Measurements from ENCODE around the gene RPE. TPM values are rescaled to one million over a fixed set of nuclear protein-coding genes. Genes with fewer than 3 reads are reported as not detected.

RPE gene
- total and polyA plus RNA-seq, 2 donors (not counting 1 experiment from before 2014, with no cell fraction given), result 16.3 to 47.8 TPM

DNA sequence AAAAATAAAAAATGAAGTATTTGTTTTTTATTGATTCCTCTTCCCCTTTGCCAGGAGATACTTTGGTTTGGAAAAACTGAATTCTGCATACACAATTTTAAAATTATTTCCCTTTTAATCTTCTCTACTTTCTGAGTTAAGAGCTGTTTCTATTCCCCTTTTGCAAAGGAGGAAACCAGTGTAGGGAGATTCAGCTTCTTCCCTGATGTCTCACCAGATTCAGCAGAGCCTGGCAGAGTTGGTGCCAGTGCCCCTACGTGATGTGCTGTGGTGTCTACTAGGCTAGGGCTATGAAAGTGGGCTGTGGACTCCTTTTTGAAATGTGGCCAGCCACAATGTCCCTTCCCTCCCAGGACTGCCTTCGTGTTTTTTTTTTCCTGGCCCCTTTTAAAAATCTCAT is 2.4 kb downstream of the RPE start:
- peaks cover 3% of the 10 kb centered on the region for H3K27me3 Mint-ChIP-seq
- no peaks in the 10 kb centered on the region for H3K27me3 ChIP-seq (replicated peaks in 1 of 4; ENCODE audit: control extremely low read depth in 1 of 4, control insufficient read depth in 3 of 4, insufficient read depth in 4 of 4, low read length in 3 of 4)
- no peak overlapping the region for H3K27ac ChIP-seq (ENCODE audit: low read length in 2 of 2)
- WGBS (ENCODE audit: insufficient coverage), result 86% methylated on average over 1 of the region's 2 CpGs
- intact Hi-C loops (cut with micrococcal nuclease), result loop anchor here (5.0 kb wide), 1 partner anchor 472 kb away; the partner anchor contains the start of gene LANCL1
- H3K9me3 Mint-ChIP-seq (ENCODE audit: insufficient read depth), result no peaks in the 10 kb centered on the region
- H2AFZ ChIP-seq (ENCODE audit: insufficient read depth, low read depth, low read length, poor library complexity, severe bottlenecking), result no peak overlapping the region
- ATAC-seq (ENCODE audit: low read depth), result no peak
- ChIA-PET POLR2A (no interaction called here), CTCF (no interaction called here)
- H3K4me1 Mint-ChIP-seq, result peaks cover 54% of the 10 kb centered on the region
- peaks cover 74% of the 10 kb centered on the region for H3K79me2 ChIP-seq (ENCODE audit: control insufficient read depth, insufficient read depth, low read length)
- no peak overlapping the region for H3K4me2 ChIP-seq (replicated peaks; ENCODE audit: low read depth, low read length, poor library complexity, severe bottlenecking)
- H3K4me3 Mint-ChIP-seq, result no peak overlapping the region
- H3K4me1 ChIP-seq (ENCODE audit: control insufficient read depth in 2 of 2, insufficient read depth in 2 of 2, low read length in 2 of 2), result peaks cover 28 to 33% of the 10 kb centered on the region in 2 donors
- peaks cover 0 to 5% (median 0%) of the 10 kb centered on the region in 3 donors for H3K9me3 ChIP-seq (ENCODE audit: control extremely low read depth in 1 of 3, control insufficient read depth in 2 of 3, insufficient read depth in 1 of 3, low read length in 2 of 3)
- H3K4me3 ChIP-seq (ENCODE audit: control extremely low read depth in 1 of 5, extremely low read depth in 1 of 5, insufficient read depth in 1 of 5, low read depth in 2 of 5, low read length in 4 of 5), result no peak overlapping the region
- H3K36me3 ChIP-seq (replicated peaks in 1 of 2; ENCODE audit: control extremely low read depth in 1 of 2, control insufficient read depth in 1 of 2, extremely low read depth in 1 of 2, insufficient read depth in 2 of 2, low read length in 1 of 2), result peaks cover 2 to 18% of the 10 kb centered on the region in 2 experiments
- TF ChIP-seq EZH2 (IDR thresholded peaks at IDR 0.05; ENCODE audit: borderline replicate concordance, insufficient read depth, low read depth, low read length, poor library complexity, severe bottlenecking), result no peak
- TF ChIP-seq CTCF (IDR thresholded peaks at IDR 0.05), result no peak
- DNase-seq, result peak; percentile 5
- peak overlapping the region; percentile 12 for H3K27ac Mint-ChIP-seq
- H4K20me1 ChIP-seq (ENCODE audit: control insufficient read depth, insufficient read depth, low read length, poor library complexity, severe bottlenecking), result peaks cover 50% of the 10 kb centered on the region
- H3K9ac ChIP-seq (ENCODE audit: low read length), result no peak overlapping the region

- intact Hi-C loops (cut with micrococcal nuclease), result no loop called here
- no peak overlapping the region for H3K4me2 ChIP-seq (replicated peaks; ENCODE audit: low read depth, low read length, poor library complexity, severe bottlenecking)
These were observed 5.5 kb downstream of the RPE start for GRCh38 chr2:210007895-210008294.

More at GRCh38 chr2:210007895-210008294, 5.5 kb downstream of the RPE start:
- Mint-ChIP-seq H3K27ac (no peak overlapping the region), H3K27me3 (no peaks in the 10 kb centered on the region), H3K4me1 (peaks cover 44% of the 10 kb centered on the region), H3K4me3 (no peak overlapping the region), H3K9me3 (ENCODE audit: insufficient read depth) (no peaks in the 10 kb centered on the region)
- no CpG with 5 or more reads among the region's 2 CpGs for WGBS (ENCODE audit: insufficient coverage)
- no peak overlapping the region for H2AFZ ChIP-seq (ENCODE audit: insufficient read depth, low read depth, low read length, poor library complexity, severe bottlenecking)
- peaks cover 9 to 41% of the 10 kb centered on the region in 2 experiments for H3K36me3 ChIP-seq (replicated peaks in 1 of 2; ENCODE audit: control extremely low read depth in 1 of 2, control insufficient read depth in 1 of 2, extremely low read depth in 1 of 2, insufficient read depth in 2 of 2, low read length in 1 of 2)
- ChIA-PET CTCF (interaction anchor here (0.6 kb wide), 1 partner anchor 181 kb away, joined by 3 read pairs; no protein-coding TSS in a partner anchor), POLR2A (no interaction called here)
- H4K20me1 ChIP-seq (ENCODE audit: control insufficient read depth, insufficient read depth, low read length, poor library complexity, severe bottlenecking), result peaks cover 58% of the 10 kb centered on the region
- H3K79me2 ChIP-seq (ENCODE audit: control insufficient read depth, insufficient read depth, low read length), result peaks cover 99% of the 10 kb centered on the region
- H3K4me3 ChIP-seq (ENCODE audit: control extremely low read depth in 1 of 5, extremely low read depth in 1 of 5, insufficient read depth in 1 of 5, low read depth in 2 of 5, low read length in 4 of 5), result no peak overlapping the region
- no peaks in the 10 kb centered on the region for H3K9me3 ChIP-seq (ENCODE audit: control extremely low read depth in 1 of 3, control insufficient read depth in 2 of 3, insufficient read depth in 1 of 3, low read length in 2 of 3)
- H3K9ac ChIP-seq (ENCODE audit: low read length), result no peak overlapping the region
- DNase-seq (no peak), ATAC-seq (ENCODE audit: low read depth) (no peak)
- peaks cover 19 to 28% of the 10 kb centered on the region in 2 donors for H3K4me1 ChIP-seq (ENCODE audit: control insufficient read depth in 2 of 2, insufficient read depth in 2 of 2, low read length in 2 of 2)
- H3K27ac ChIP-seq (ENCODE audit: low read length in 2 of 2), result no peak overlapping the region
- TF ChIP-seq EZH2 (IDR thresholded peaks at IDR 0.05; ENCODE audit: borderline replicate concordance, insufficient read depth, low read depth, low read length, poor library complexity, severe bottlenecking) (no peak), CTCF (IDR thresholded peaks at IDR 0.05) (no peak)
- H3K27me3 ChIP-seq (replicated peaks in 1 of 4; ENCODE audit: control extremely low read depth in 1 of 4, control insufficient read depth in 3 of 4, insufficient read depth in 4 of 4, low read length in 3 of 4), result no peaks in the 10 kb centered on the region

All from B cell (primary cell).